Ecto neural progenitor cell (in vitro differentiated cells): ENCODE results near the gene TEPSIN.

Source experiments
- DNase-seq: peaks from one replicate; pipeline ENCODE4 v3.0.0-alpha.2; 2018; ENCODE audit warnings: low spot score

Gene TEPSIN

GRCh38 chr17:81238815-81239713 is at the start of gene TEPSIN, which contains the start of gene NDUFAF8:
Gene TEPSIN (minus strand): TSS chr17:81239055. CDS start chr17:81239033, 22 bp downstream.
Gene NDUFAF8 (plus strand): TSS chr17:81239318. CDS start chr17:81239364, 46 bp downstream.
- peak; percentile 99 for DNase-seq

GRCh38 chr17:81287741-81288430 is 49.0 kb upstream of the TEPSIN start:
- DNase-seq, result no peak

DNA sequence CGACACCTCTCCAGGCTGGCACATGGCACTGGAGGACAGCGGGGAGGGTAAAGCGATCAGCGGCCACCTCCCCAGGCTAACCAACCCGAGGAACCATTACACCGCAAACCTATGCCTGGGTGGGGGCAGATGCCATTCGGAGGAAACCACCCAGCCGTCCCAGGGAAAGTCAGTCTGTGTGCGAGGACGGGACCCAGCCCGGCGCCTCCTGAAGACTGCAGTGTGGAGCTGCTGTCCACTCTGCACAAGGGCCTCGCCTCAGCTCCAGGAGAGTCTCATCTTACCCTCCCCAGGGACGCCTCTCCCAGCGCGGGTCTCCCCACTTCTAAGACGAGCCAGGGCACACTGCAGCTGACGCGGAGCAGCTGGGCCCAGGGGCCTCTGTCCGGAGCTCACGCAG is 48.3 kb upstream of the TEPSIN start:
- DNase-seq, result no peak

DNA sequence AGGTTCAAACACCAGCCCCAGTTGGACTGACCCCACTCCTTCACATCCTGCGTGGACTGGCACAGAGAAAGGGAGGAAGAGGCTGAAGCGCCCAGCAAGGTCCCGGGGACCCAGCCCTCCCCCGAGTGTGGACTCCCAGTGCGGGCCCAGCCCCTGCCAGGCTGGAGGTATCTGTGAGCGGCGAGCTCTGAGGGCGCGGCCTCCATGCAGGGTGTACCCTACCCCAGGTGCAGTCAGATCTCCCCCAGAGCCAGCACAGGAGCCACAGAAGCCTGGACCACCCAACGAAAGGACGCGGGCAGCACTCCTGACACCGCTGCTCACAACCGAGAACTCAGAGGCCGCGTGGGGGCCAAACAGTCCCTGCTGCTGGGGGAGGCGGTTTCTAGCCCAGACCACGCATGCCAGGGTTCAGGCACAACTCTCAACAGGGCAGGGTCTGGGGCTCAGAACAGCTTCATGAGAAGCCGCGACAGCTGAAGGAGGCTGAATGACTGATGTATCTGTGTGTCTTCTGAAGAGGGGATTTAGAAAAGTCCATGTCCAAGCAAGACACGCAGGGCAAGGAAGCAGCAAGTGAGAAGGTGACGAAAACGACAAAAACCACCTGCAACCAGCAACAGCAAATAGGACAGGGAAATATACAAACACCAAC is 47.8 kb upstream of the TEPSIN start:
- no peak for DNase-seq

- DNase-seq, result no peak
Observed at GRCh38 chr17:81285894-81286293, 47.0 kb upstream of the TEPSIN start.

- DNase-seq, result no peak
Observed at GRCh38 chr17:81285179-81285878, 46.5 kb upstream of the TEPSIN start.

GRCh38 chr17:81282876-81283275 is 44.0 kb upstream of the TEPSIN start:
- DNase-seq, result no peak

- no peak for DNase-seq
Observed at GRCh38 chr17:81282141-81282540, 43.3 kb upstream of the TEPSIN start.

GRCh38 chr17:81280571-81280970 is 41.7 kb upstream of the TEPSIN start:
- DNase-seq, result no peak

- no peak for DNase-seq
Observed at GRCh38 chr17:81279278-81280275, 40.7 kb upstream of the TEPSIN start.

- no peak for DNase-seq
Observed at GRCh38 chr17:81278831-81279230, 40.0 kb upstream of the TEPSIN start.

GRCh38 chr17:81277946-81278693 is 39.3 kb upstream of the TEPSIN start:
- DNase-seq, result no peak

GRCh38 chr17:81277421-81277820 is 38.6 kb upstream of the TEPSIN start:
- no peak for DNase-seq

- no peak for DNase-seq
Observed at GRCh38 chr17:81276781-81277180, 37.9 kb upstream of the TEPSIN start.

- no peak for DNase-seq
Observed at GRCh38 chr17:81274471-81274855, 35.6 kb upstream of the TEPSIN start.

DNA sequence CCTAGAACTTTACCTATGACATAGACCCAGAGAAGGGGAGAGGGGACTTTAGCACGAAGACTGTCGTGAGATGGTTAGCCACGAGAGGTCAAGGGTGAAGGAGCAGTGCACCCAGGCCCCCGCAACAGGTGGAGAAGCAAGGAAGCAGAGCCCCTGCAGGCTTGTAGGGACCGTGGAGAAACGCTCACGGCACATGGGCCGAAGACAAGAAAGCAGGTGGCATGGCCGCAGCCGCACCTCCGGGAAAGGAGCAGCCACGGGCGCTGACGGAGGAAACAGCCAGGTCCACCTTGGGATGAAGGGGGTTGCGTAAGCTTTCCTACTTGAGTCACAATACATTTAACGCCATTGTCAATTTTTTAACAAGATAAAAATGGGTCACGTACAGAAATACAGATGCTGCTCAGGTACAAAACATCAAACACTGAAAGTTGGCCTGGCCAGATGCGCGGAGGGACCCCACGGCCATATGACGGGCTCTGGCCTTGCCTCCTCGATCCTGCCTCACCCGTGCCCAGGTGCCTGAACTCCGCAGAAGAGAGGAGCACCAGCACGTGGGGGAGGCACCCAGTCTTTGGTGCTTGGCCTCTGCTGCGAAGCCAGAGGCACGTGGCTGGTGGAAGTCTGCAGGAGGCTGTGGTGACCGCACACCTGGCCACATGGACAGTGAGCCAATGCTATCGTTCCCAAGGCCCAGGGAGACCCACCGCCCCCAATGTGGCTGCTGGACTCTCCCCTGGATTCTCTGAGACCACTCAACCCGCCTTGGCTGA is 35.0 kb upstream of the TEPSIN start:
- DNase-seq, result no peak

GRCh38 chr17:81272616-81273015 is 33.8 kb upstream of the TEPSIN start:
- DNase-seq, result no peak

- no peak for DNase-seq
Observed at GRCh38 chr17:81271226-81271625, 32.4 kb upstream of the TEPSIN start.

DNA sequence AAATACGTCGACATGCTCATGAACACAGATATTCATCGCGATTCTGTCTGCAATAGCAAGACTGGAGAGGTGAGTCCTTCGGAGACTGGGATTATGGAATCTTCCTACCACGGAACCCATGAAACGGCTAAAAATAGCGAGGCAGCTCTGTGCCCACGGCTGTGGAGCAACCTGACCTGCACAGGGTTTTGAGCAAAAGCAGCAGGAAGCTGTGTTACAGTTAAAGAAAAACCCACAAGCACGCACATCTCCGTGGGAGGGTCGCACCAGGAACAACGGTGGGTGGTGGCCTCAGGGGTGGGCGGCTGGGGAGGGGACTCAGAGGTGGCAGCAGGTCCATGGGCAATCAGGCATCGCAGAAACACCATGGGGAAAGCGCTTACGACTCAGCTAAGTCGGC is 31.4 kb upstream of the TEPSIN start:
- DNase-seq, result no peak
